Brain pericyte (primary cell): ENCODE results near the gene ZDHHC8.

Experiments used
- DNase-seq: peaks from one replicate; pipeline ENCODE4 v3.0.0-alpha.2; 2012; ENCODE audit warnings: low read depth, low spot score

The ZDHHC8 gene

DNA sequence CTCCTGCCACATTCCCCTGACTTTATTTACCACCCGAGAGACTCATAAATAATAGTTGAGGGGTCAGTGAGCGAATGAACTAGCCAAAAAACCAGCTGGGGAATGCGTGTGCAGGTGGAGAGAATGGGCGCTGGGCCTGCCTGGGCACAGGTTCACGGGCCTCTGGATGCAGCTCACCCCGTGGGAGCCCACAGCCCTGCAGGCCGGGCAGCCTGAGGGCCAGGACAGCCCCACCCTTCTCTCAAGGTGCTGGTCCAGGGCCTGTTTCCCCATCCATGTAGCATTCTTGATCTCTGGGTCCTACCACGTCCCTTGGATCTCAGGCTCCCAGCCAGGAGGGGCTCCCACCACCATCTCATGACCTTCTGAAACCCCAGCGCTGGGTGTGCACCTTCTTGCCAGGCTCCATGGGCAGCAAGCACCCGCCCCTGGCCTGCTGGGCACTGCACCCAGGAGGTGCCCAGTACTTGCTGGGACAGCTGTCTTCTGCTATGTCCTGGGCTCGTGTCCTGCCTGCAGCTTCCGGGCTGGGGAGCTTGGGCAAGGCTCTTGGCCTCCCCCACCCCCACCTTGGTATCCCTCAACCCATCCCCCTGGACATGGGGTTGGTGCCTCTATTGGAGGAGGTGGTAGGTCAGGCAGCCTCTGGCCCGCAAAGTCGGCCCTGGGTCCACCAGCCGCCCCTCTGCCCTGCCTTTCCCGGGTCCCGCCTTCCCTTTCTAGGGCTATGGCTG is 62.3 kb downstream of the ZDHHC8 start:
- no peak for DNase-seq

DNA sequence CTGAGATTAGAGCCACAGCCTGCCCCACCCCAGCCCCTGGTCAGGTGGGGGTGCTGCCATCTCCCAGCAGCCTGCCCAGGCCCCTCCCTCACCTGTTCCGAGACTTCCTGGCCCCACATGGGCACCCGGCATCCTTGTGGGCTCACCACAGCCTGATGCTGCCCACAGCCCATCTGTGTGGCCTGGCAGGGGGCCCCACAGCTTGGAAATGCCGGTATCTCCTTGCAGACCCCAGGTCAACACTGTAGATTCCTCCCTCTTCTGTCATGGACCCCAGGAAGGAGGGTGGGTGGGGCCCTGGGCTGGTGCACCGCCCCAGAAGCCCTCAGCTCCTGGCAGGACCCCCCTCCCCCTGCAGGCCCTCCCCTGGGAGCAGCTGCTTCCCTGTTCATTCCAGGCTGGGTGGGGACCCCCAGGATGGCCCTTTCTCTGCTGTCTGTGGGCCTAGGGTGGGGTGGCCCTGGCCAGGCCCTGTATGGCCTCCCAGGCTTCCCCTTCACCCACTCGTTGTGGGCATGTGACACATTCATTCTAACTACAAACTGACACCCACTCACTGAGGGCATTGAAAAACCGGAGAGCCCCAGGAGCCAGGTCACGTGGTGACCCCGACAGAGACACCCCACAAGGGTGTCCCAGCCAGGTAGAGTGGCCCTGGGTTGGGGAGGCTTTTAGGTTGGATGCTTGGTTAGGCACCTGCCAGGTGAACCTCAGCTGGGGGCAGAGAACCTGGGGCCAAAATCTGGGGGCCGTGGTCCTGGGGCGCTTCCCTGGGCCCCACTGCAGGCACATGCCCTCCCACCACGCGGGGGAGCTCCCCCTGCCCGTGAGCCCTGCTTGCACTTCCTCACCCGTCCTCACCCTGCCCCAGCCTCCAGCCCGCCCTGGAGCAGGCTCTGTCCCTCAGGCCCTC is 63.3 kb downstream of the ZDHHC8 start:
- no peak for DNase-seq

DNA sequence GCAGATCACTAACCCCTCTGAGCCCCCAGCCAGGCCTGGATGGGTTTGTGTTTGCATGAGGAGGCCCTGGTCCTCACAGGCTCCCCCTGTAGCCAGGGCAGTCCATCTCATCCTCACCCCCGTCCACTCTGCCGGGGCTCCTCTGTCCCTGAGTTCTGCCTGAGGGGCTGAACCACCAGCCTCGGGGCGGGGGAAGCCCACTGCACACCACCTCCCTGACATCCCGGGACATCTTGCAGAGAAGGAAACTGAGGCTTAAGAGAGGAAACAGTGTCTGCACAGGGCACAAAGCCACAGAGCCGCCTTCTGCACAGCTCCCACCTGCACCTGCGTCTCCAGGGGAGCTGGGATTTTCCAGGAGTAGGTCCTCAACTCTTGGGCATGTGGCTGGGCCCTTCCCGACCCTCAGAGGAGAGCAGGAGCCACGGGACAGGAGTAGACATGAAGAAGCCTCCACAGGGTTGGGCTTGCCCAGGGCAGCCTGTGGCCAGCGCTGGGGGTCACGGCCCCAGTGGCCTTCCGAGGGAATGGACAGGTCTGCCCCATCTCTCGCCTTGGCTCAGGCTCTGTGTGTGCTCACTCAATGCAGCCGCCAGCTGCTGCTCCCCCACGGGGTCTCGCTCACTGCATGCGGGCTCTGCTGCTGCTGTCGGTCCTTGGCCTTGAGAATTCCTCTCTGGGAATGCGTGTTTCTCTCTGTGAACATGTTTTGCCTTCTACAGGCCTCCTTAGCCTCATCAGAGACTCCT is 64.7 kb downstream of the ZDHHC8 start:
- no peak for DNase-seq
